ENCODE results near the gene INPPL1. TPM values are rescaled to one million over a fixed set of nuclear protein-coding genes. Genes with fewer than 3 reads are reported as not detected.

The INPPL1 gene
- total and polyA plus RNA-seq, 2 of the 13 experiments (the other 11 are each of a cell fraction or from before 2014, with no cell fraction given), result 29.1 to 66.9 TPM

GRCh38 chr11:72234514-72234830 is 9.9 kb downstream of the INPPL1 start:
- in situ Hi-C loops (cut with HindIII; ENCODE audit: extremely low pct_ligation_motif_present, low pct_unique_long_range_greater_than_20kb), result no loop called here
- 93% methylated on average over 3 of the region's 3 CpGs for WGBS (ENCODE audit: low lambda C conversion rate)
- DNase-seq (ENCODE audit: low spot score) (no peak), FAIRE-seq (no peak), ATAC-seq (no peak)
- Histone ChIP-seq H3K27me3 (ENCODE audit: control insufficient read depth in 1 of 2, insufficient read depth in 2 of 2, low read length in 2 of 2) (peaks cover 0 to 3% of the 10 kb centered on the region in 2 experiments; a peak in 2 of 5 replicates), H3K9ac (ENCODE audit: insufficient read depth, low read depth, low read length) (no peak overlapping the region), H3K79me2 (ENCODE audit: insufficient read depth, low read length) (no peaks in the 10 kb centered on the region), H3K36me3 (replicated peaks in 1 of 2; ENCODE audit: control insufficient read depth in 1 of 2, insufficient read depth in 2 of 2, low read length in 2 of 2) (peaks cover 18 to 52% of the 10 kb centered on the region in 2 experiments; a peak in 4 of 5 replicates), H3K27ac (ENCODE audit: extremely low read length, insufficient read depth, low read length) (no peak overlapping the region), H2AFZ (ENCODE audit: low read length) (no peak overlapping the region), H3K4me3 (replicated peaks in 1 of 3; ENCODE audit: insufficient read depth in 1 of 3, low read depth in 2 of 3, low read length in 3 of 3) (no peak overlapping the region), H3K4me2 (ENCODE audit: low read depth, low read length) (no peak overlapping the region), H3K9me3 (ENCODE audit: low read length) (no peaks in the 10 kb centered on the region), H3K4me1 (ENCODE audit: insufficient read depth, low read length) (peaks cover 3% of the 10 kb centered on the region; the same call in 1 of the 2 replicates), H4K20me1 (ENCODE audit: insufficient read depth, low read length) (no peaks in the 10 kb centered on the region)
- POLR2A ChIA-PET, result interaction anchor here (1.2 kb wide), 1 partner anchor 200 kb away, joined by 3 read pairs; the partner anchor contains the start of gene CLPB
- CTCF ChIA-PET (ENCODE audit: low intra/inter-chr PET ratio, low total read pairs), result no interaction called here
- BruUV-seq (replicated peaks), result no TSS peak
- no peak for TF ChIP-seq TARDBP (CRISPR knock-in tag; IDR thresholded peaks at IDR 0.05)
- TF ChIP-seq ZNF703 (CRISPR knock-in tag; IDR thresholded peaks at IDR 0.05; ENCODE audit: borderline replicate concordance), result no peak
- TF ChIP-seq ZSCAN31 (CRISPR knock-in tag; IDR thresholded peaks at IDR 0.05; ENCODE audit: low read depth), result no peak
- no peak for TF ChIP-seq HINFP (CRISPR knock-in tag; IDR thresholded peaks at IDR 0.05; ENCODE audit: low read depth)
- no peak for TF ChIP-seq FOXK2 (IDR thresholded peaks at IDR 0.05)
- no peak for TF ChIP-seq RFX5 (IDR thresholded peaks at IDR 0.05; ENCODE audit: low read depth, low read length)
- no peak for TF ChIP-seq ZNF512 (CRISPR knock-in tag; IDR thresholded peaks at IDR 0.05)
- TF ChIP-seq TEAD2 (CRISPR knock-in tag; IDR thresholded peaks at IDR 0.05), result no peak
- TF ChIP-seq SYNCRIP (IDR thresholded peaks at IDR 0.05; ENCODE audit: insufficient read depth, low read depth, low read length), result no peak
- TF ChIP-seq SMAD3 (CRISPR knock-in tag; IDR thresholded peaks at IDR 0.05), result no peak
- no peak for TF ChIP-seq CENPT (CRISPR knock-in tag; IDR thresholded peaks at IDR 0.05; ENCODE audit: low read depth)
- no peak for TF ChIP-seq KMT2A (CRISPR knock-in tag; IDR thresholded peaks at IDR 0.05)
- TF ChIP-seq MED8 (CRISPR knock-in tag; IDR thresholded peaks at IDR 0.05; ENCODE audit: insufficient replicate concordance), result no peak
- no peak for TF ChIP-seq ZNF747 (CRISPR knock-in tag; IDR thresholded peaks at IDR 0.05; ENCODE audit: borderline replicate concordance)
- TF ChIP-seq PAF1 (CRISPR knock-in tag; IDR thresholded peaks at IDR 0.05), result no peak
- no peak for TF ChIP-seq PAWR (CRISPR knock-in tag; IDR thresholded peaks at IDR 0.05; ENCODE audit: borderline replicate concordance)
- no peak for TF ChIP-seq TMF1 (CRISPR knock-in tag; IDR thresholded peaks at IDR 0.05; ENCODE audit: low read depth)
- no peak for TF ChIP-seq MIXL1 (CRISPR knock-in tag; IDR thresholded peaks at IDR 0.05)
- no peak for TF ChIP-seq FOSL1 (CRISPR knock-in tag; IDR thresholded peaks at IDR 0.05; ENCODE audit: borderline replicate concordance)
- no peak for TF ChIP-seq ZNF34 (CRISPR knock-in tag; IDR thresholded peaks at IDR 0.05; ENCODE audit: borderline replicate concordance)
- intact Hi-C loops (cut with micrococcal nuclease; ENCODE audit: unreplicated experiment), result no loop called here
